Trophoblast cell (in vitro differentiated cells and primary cell): Measurements from ENCODE around the gene STX5.

Source experiments
- DNase-seq, 2 donors: peaks; one replicate each; pipeline ENCODE4 v3.0.0-alpha.2; 2016
- H2AFZ ChIP-seq: 2 replicates; pipeline ENCODE4 v1.6.1; 2013; ENCODE audit warnings: low read length, moderate library complexity, mild to moderate bottlenecking; ENCODE audit not compliant: insufficient read depth, poor library complexity
- H2AK5ac ChIP-seq: 2 replicates; pipeline ENCODE4 v1.6.1; 2013; ENCODE audit warnings: mild to moderate bottlenecking, low read length
- H2BK120ac ChIP-seq: 2 replicates; pipeline ENCODE4 v1.6.1; 2013; ENCODE audit warnings: low read length, mild to moderate bottlenecking, moderate library complexity; ENCODE audit not compliant: insufficient read depth, poor library complexity
- H2BK12ac ChIP-seq: 2 replicates; pipeline ENCODE4 v1.6.1; 2013; ENCODE audit warnings: mild to moderate bottlenecking, low read length, moderate library complexity
- H2BK5ac ChIP-seq: 2 replicates; pipeline ENCODE4 v1.6.1; 2013; ENCODE audit warnings: low read length, low read depth, moderate library complexity, mild to moderate bottlenecking; ENCODE audit not compliant: poor library complexity
- H3K14ac ChIP-seq: 2 replicates; pipeline ENCODE4 v1.6.1; 2013; ENCODE audit warnings: mild to moderate bottlenecking, low read length
- H3K18ac ChIP-seq: 2 replicates; pipeline ENCODE4 v1.6.1; 2013; ENCODE audit warnings: mild to moderate bottlenecking, low read length
- H3K23ac ChIP-seq: 2 replicates; pipeline ENCODE4 v1.6.1; 2013; ENCODE audit warnings: low read length
- H3K27ac ChIP-seq: 2 replicates; pipeline ENCODE4 v1.5.1; 2013; ENCODE audit warnings: low read depth, mild to moderate bottlenecking, inconsistent platforms, low read length, moderate library complexity
- H3K27me3 ChIP-seq: 2 replicates; pipeline ENCODE4 v1.6.1; 2013; ENCODE audit warnings: inconsistent platforms, mild to moderate bottlenecking, low read length, moderate library complexity; ENCODE audit not compliant: insufficient read depth
- H3K36me3 ChIP-seq, 2 experiments: 1 replicate in 1 of 2; 2 replicates in 1 of 2; pipeline ENCODE4 v1.6.1; 2013; ENCODE audit warnings: low read length in 2 of 2, mild to moderate bottlenecking in 2 of 2, moderate library complexity in 1 of 2; ENCODE audit not compliant: insufficient read depth in 2 of 2, control insufficient read depth in 1 of 2
- H3K4ac ChIP-seq: 2 replicates; pipeline ENCODE4 v1.6.1; 2013; ENCODE audit warnings: low read depth, mild to moderate bottlenecking, low read length, moderate library complexity
- H3K4me1 ChIP-seq, 2 experiments: 1 replicate in 1 of 2; 2 replicates in 1 of 2; pipeline ENCODE4 v1.6.1; 2013; ENCODE audit warnings: low read length in 2 of 2, mild to moderate bottlenecking in 2 of 2, moderate library complexity in 1 of 2; ENCODE audit not compliant: insufficient read depth in 2 of 2, control insufficient read depth in 1 of 2
- H3K4me2 ChIP-seq: 2 replicates; pipeline ENCODE4 v1.6.1; 2013; ENCODE audit warnings: inconsistent platforms, mild to moderate bottlenecking, low read length, moderate library complexity
- H3K4me3 ChIP-seq: 2 replicates; pipeline ENCODE4 v1.5.1; 2013; ENCODE audit warnings: mild to moderate bottlenecking, low read depth, low read length, inconsistent platforms
- H3K79me1 ChIP-seq: one replicate; pipeline ENCODE4 v1.6.1; 2013; ENCODE audit warnings: low read length
- H3K79me2 ChIP-seq: 2 replicates; pipeline ENCODE4 v1.6.1; 2013; ENCODE audit warnings: low read length, mild to moderate bottlenecking; ENCODE audit not compliant: control insufficient read depth, insufficient read depth, poor library complexity
- H3K9ac ChIP-seq: 2 replicates; pipeline ENCODE4 v1.6.1; 2013; ENCODE audit warnings: mild to moderate bottlenecking, low read length
- H3K9me3 ChIP-seq: 2 replicates; pipeline ENCODE4 v1.6.1; 2013; ENCODE audit warnings: low read depth, mild to moderate bottlenecking, control low read depth, inconsistent platforms, low read length; ENCODE audit not compliant: insufficient read depth
- H4K12ac ChIP-seq: 2 replicates; pipeline ENCODE4 v1.6.1; 2013; ENCODE audit warnings: low read depth, mild to moderate bottlenecking, low read length, moderate library complexity
- H4K8ac ChIP-seq: 2 replicates; pipeline ENCODE4 v1.6.1; 2013; ENCODE audit warnings: low read depth, mild to moderate bottlenecking, low read length, moderate library complexity
- H4K91ac ChIP-seq: one replicate; pipeline ENCODE4 v1.6.1; 2013; ENCODE audit warnings: low read depth, mild to moderate bottlenecking, low read length, moderate library complexity
- WGBS: extraction: QIAGEN DNeasy Blood & Tissue Kit; methylation state at CpG from one replicate; pipeline ENCODE4 v1.1.7; 2013; ENCODE audit warnings: missing lambda C conversion rate; ENCODE audit not compliant: insufficient read length, insufficient coverage; ENCODE audit errors: extremely low coverage; 5-methylcytosine and 5-hydroxymethylcytosine counted together

The STX5 gene

GRCh38 chr11:62839050-62839945 lies 7.4 kb upstream of the STX5 start, which contains the start of gene WDR74:
TSS of gene WDR74 (minus strand) at chr11:62839590. CDS start at chr11:62839570, 20 bp downstream.
- Histone ChIP-seq H3K9ac (peak within 1 kb of the TSS; percentile 68), H2BK120ac (peak within 1 kb of the TSS; percentile 85), H2BK5ac (peak within 1 kb of the TSS; percentile 80), H2BK12ac (no peak within 1 kb of the TSS), H3K4me1 (peaks cover 0 to 3% of the 10 kb centered on the region in 2 experiments), H3K27me3 (no peaks in the 10 kb centered on the region), H3K4me3 (peak within 1 kb of the TSS; percentile 92), H3K9me3 (no peaks in the 10 kb centered on the region), H3K36me3 (peaks cover 13 to 21% of the 10 kb centered on the region in 2 experiments), H2AK5ac (peak within 1 kb of the TSS; percentile 80), H3K4me2 (peak within 1 kb of the TSS; percentile 76), H4K8ac (peak within 1 kb of the TSS; percentile 93), H4K12ac (peak within 1 kb of the TSS; percentile 78), H4K91ac (peak within 1 kb of the TSS; percentile 93), H3K4ac (peak within 1 kb of the TSS; percentile 91), H3K14ac (peak within 1 kb of the TSS; percentile 77), H3K79me2 (peaks cover 11% of the 10 kb centered on the region), H3K23ac (no peak within 1 kb of the TSS), H2AFZ (peak within 1 kb of the TSS; percentile 27), H3K27ac (peak within 1 kb of the TSS; percentile 95), H3K18ac (peak within 1 kb of the TSS; percentile 80), H3K79me1 (peaks cover 24% of the 10 kb centered on the region)
- no CpG with 5 or more reads among the region's 62 CpGs for WGBS
- DNase-seq: peak; percentile 96

- Histone ChIP-seq H2BK120ac (no peak overlapping the region), H3K14ac (no peak overlapping the region), H3K4ac (no peak overlapping the region), H2BK12ac (no peak overlapping the region), H3K36me3 (peaks cover 20 to 30% of the 10 kb centered on the region in 2 experiments), H4K12ac (no peak overlapping the region), H3K79me1 (peaks cover 25% of the 10 kb centered on the region), H2AFZ (no peak overlapping the region), H2BK5ac (no peak overlapping the region), H3K23ac (no peak overlapping the region), H3K27me3 (no peaks in the 10 kb centered on the region), H3K79me2 (peaks cover 20% of the 10 kb centered on the region), H3K4me1 (peaks cover 0 to 8% of the 10 kb centered on the region in 2 experiments), H3K18ac (no peak overlapping the region), H4K8ac (no peak overlapping the region), H3K27ac (no peak overlapping the region), H3K9ac (no peak overlapping the region), H3K9me3 (peaks cover 3% of the 10 kb centered on the region), H3K4me2 (no peak overlapping the region), H3K4me3 (no peak overlapping the region), H2AK5ac (no peak overlapping the region), H4K91ac (no peak overlapping the region)
- no peak for DNase-seq
- WGBS: no CpG with 5 or more reads among the region's 8 CpGs
Measured at GRCh38 chr11:62835336-62835735, 3.5 kb upstream of the STX5 start.

DNA sequence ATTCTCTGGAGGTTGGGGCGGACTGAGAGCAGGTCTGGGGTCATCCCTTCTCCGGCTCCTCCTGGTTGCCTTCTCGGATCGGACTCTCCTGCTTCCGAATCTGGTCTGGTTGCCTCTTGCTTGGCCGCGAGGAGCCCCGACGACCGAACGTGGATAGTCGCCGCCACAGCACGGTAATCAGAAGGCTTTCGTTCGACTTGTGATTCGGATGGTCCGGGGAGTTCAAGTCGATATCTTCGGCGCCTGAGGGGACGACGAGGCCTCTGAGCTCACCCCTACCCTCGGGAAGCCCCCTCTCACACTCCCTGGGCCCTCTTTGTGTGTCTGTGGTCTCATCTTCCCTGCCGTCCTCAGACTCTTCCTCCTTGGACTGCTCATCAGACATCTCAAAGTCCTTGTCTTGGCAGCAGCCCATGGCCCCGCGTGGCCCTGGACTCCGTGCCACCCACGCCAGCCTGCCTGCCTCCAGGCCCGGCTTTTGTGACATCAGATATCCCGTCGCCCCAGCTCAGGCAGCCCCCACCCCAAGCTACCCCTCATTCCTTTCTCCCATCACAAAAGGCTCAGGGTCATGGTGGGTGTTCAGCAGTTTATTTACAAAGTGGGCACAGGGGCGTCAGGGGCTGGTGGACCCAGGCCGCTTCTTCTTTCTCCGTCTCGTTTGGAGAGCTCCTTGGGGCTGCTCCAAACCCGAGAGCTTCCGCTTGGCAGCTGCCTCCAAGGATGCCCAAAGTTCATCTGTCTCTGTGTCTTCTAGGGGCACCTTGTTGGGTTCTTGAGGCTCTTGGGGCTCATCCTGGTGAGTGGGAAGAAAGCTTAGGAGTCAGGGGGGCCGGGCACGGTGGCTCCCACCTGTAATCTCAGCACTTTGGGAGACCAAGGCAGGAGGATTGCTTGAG lies 734 bp upstream of the STX5 start, which contains the start of gene TEX54:
Gene TEX54 (minus strand): TSS at position 506 of the 899 bp plus-strand sequence.
- peak within 1 kb of the TSS; percentile 69 for H3K18ac ChIP-seq
- H2BK12ac ChIP-seq: no peak within 1 kb of the TSS
- peak within 1 kb of the TSS; percentile 93 for H3K9ac ChIP-seq
- peaks cover 28 to 39% of the 10 kb centered on the region in 2 experiments for H3K36me3 ChIP-seq
- peak within 1 kb of the TSS; percentile 78 for H3K14ac ChIP-seq
- H2BK120ac ChIP-seq: peak within 1 kb of the TSS; percentile 89
- H3K23ac ChIP-seq: no peak within 1 kb of the TSS
- peaks cover 15% of the 10 kb centered on the region for H3K79me1 ChIP-seq
- peak within 1 kb of the TSS; percentile 77 for H2AFZ ChIP-seq
- peaks cover 17% of the 10 kb centered on the region for H3K79me2 ChIP-seq
- peak within 1 kb of the TSS; percentile 43 for H2AK5ac ChIP-seq
- peak within 1 kb of the TSS; percentile 93 for H4K8ac ChIP-seq
- H4K91ac ChIP-seq: peak within 1 kb of the TSS; percentile 83
- H3K4me3 ChIP-seq: peak within 1 kb of the TSS; percentile 92
- H4K12ac ChIP-seq: peak within 1 kb of the TSS; percentile 50
- DNase-seq: no peak
- peak within 1 kb of the TSS; percentile 68 for H3K4ac ChIP-seq
- H3K4me2 ChIP-seq: peak within 1 kb of the TSS; percentile 81
- H3K9me3 ChIP-seq: peaks cover 3% of the 10 kb centered on the region
- no CpG with 5 or more reads among the region's 40 CpGs for WGBS
- peaks cover 0 to 6% of the 10 kb centered on the region in 2 experiments for H3K4me1 ChIP-seq
- H3K27ac ChIP-seq: peak within 1 kb of the TSS; percentile 73
- H2BK5ac ChIP-seq: peak within 1 kb of the TSS; percentile 98
- no peaks in the 10 kb centered on the region for H3K27me3 ChIP-seq
